ENCODE data around the gene NEK6.

DNA sequence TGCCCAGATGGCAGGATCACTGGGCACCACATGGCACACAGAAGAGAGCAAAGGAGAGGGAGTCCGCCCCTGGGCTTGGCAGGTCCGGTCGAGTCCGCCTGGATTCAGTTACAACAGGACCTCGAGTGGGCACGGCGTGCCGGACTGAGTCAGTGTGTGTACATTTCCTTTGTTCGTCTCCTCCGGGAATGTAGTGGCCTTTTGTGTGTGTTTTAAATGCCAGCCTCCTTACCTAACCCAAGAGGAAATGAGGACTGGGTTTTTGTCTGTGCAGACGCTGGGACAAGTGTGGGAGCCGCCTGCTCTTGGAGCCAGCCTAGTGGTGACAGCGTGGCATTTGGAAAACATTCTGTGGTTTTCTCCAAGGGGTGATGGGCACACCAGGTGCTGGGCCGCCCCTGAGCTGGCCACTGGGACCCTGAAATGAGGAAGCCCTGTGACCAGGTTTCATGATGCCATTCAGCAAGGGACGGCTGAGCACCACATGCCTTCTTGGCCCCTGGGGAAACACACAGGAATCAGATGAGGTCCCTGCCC lies 9.6 kb downstream of the NEK6 start:
- TF ChIP-seq POLR2A (IDR thresholded peaks at IDR 0.05; ENCODE audit: extremely low read depth, insufficient read length) (no peak), CTCF (IDR thresholded peaks at IDR 0.05; ENCODE audit: low read depth, low read length) (no peak), MYC (IDR thresholded peaks at IDR 0.05; ENCODE audit: low read depth, low read length) (no peak)

Measured in NB4 (cell line).